MM.1S (cell line): ENCODE data around the gene USP12.

ENCODE experiments used
- CTCF ChIP-seq: fragments of 300-600 bp; sonication (generic); IDR thresholded peaks from 2 replicates; pipeline ENCODE4 v1.5.1; 2016; ENCODE audit warnings: antibody characterized with exemption, low read length, mixed read lengths
- EZH2 ChIP-seq: fragments of 300-600 bp; sonication (generic); optimal IDR thresholded peaks from 2 replicates; pipeline ENCODE3; 2017; ENCODE audit warnings: low read depth, mild to moderate bottlenecking, antibody characterized with exemption, low read length, mixed read lengths
- EZH2phosphoT487 ChIP-seq: fragments of 300-600 bp; sonication (generic); IDR thresholded peaks from 2 replicates; pipeline ENCODE4 v1.6.1; 2018; ENCODE audit warnings: antibody characterized with exemption, low read length

- TF ChIP-seq CTCF, result no peak
- TF ChIP-seq EZH2, result no peak
- TF ChIP-seq EZH2phosphoT487, result no peak
Observed at GRCh38 chr13:27189192-27189591, 17.6 kb upstream of the USP12 start.
